Activated naive CD4-positive, alpha-beta T cell treated with anti-CD3 and anti-CD28 coated beads, Interleukin-2, amount 50 U/mL, for 24 hours (primary cell): Measurements from ENCODE around the gene PRELID2.
"Not testable (repeated sequence)": the region's sequence is repeated elsewhere in the genome, so short reads cannot be mapped to it uniquely, and the experiment has no call there.

Experiments
- H3K27ac Mint-ChIP-seq: one replicate; pipeline ENCODE4 v1.8.0; 2021; ENCODE audit warnings: mild to moderate bottlenecking, mixed read lengths
- H3K27me3 Mint-ChIP-seq: one replicate; pipeline ENCODE4 v1.8.0; 2021; ENCODE audit warnings: mixed read lengths
- H3K36me3 Mint-ChIP-seq: one replicate; pipeline ENCODE4 v1.8.0; 2021; ENCODE audit warnings: mixed read lengths
- H3K4me1 Mint-ChIP-seq: one replicate; pipeline ENCODE4 v1.8.0; 2021; ENCODE audit warnings: mixed read lengths
- H3K4me3 Mint-ChIP-seq: one replicate; pipeline ENCODE4 v1.8.0; 2021; ENCODE audit warnings: mild to moderate bottlenecking, mixed read lengths
- H3K9me3 Mint-ChIP-seq: one replicate; pipeline ENCODE4 v1.8.0; 2021; ENCODE audit warnings: mixed read lengths

The PRELID2 gene

GRCh38 chr5:145852990-145853389, 17.8 kb upstream of the PRELID2 start:
- Mint-ChIP-seq H3K36me3 (no peaks in the 10 kb centered on the region), H3K27me3 (peaks cover 10% of the 10 kb centered on the region), H3K27ac (no peak overlapping the region), H3K4me1 (no peaks in the 10 kb centered on the region), H3K9me3 (no peaks in the 10 kb centered on the region), H3K4me3 (no peak overlapping the region)

DNA sequence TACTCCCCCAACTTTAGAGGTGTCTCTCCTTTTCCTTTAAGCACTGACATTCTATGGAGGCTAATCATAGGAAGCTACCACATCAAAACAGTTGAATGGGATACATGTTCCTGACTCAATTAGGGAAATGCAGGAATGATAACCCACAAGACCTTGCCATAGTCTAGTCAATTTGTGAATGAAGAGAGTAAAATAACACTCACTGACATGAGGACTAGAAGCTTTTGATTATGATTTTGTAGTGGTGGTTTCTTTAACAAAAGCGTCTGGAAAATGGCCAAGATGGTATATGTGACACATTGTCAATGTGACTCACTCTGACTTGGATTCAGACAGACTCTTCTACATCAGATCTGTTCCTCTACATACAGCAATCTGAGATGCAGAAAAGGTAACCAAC, 13.7 kb upstream of the PRELID2 start:
- no peaks in the 10 kb centered on the region for H3K36me3 Mint-ChIP-seq
- no peak overlapping the region for H3K4me3 Mint-ChIP-seq

DNA sequence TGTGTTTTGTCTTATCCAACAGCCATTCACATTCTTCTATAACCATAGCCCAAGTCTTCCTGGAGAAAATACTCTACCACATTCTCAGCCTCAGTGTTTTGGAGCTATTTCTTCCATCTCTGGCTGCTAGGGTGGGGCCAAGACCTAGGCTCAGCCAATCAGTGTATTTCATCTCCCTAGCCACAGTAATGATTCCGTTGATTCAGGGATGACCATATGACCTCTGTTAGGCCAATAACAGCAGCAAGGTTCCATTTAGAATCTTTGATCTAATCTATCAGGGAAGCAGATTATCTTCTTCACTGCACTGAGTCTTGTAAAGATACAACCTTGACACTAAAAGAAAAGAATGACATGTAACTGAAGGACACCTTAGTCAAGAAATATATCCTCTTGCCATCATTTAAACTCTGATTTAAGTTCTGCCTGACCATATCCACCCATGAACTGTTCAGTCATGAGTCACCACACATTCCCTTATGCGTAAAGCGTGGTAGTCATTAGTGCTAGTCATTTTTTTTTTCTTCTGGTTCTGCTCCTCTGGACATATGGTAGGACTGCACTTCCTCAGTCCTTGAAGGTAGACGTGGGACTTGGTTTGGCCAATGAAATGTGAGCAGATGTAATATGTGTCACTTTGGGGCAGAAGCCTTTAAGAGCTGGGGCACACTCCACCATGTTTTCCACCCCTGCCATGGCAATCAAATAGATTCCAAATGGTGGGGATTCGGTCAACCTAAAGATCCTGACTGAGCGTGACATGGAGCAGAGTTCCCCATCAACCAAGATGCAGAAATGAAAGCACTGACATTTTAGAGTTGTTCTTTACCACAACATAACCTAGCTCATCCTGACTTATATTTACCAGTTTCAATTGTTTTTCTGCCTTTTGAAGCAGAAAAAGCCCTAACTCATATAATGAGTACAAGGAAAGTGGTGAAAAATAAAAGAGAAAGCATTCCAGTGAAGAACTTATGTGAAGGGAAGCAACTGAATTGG, 12.7 kb upstream of the PRELID2 start:
- H3K9me3 Mint-ChIP-seq = no peaks in the 10 kb centered on the region
- no peaks in the 10 kb centered on the region for H3K36me3 Mint-ChIP-seq
- H3K4me3 Mint-ChIP-seq = no peak overlapping the region
- no peaks in the 10 kb centered on the region for H3K4me1 Mint-ChIP-seq
- H3K27me3 Mint-ChIP-seq = no peaks in the 10 kb centered on the region
- no peak overlapping the region for H3K27ac Mint-ChIP-seq

More for the DNA sequence above, 13.7 kb upstream of the PRELID2 start:
- Mint-ChIP-seq H3K9me3 (no peaks in the 10 kb centered on the region), H3K4me1 (no peaks in the 10 kb centered on the region), H3K27me3 (no peaks in the 10 kb centered on the region), H3K27ac (no peak overlapping the region)

- Mint-ChIP-seq H3K9me3 (no peaks in the 10 kb centered on the region), H3K4me3 (no peak overlapping the region), H3K27me3 (no peaks in the 10 kb centered on the region), H3K27ac (no peak overlapping the region), H3K36me3 (no peaks in the 10 kb centered on the region), H3K4me1 (no peaks in the 10 kb centered on the region)
Measured at GRCh38 chr5:145846081-145846480, 10.9 kb upstream of the PRELID2 start.

GRCh38 chr5:145841299-145841698, 6.2 kb upstream of the PRELID2 start:
- H3K4me3 Mint-ChIP-seq = no peak overlapping the region
- no peaks in the 10 kb centered on the region for H3K36me3 Mint-ChIP-seq
- no peaks in the 10 kb centered on the region for H3K4me1 Mint-ChIP-seq
- no peaks in the 10 kb centered on the region for H3K9me3 Mint-ChIP-seq
- peaks cover 10% of the 10 kb centered on the region for H3K27me3 Mint-ChIP-seq
- H3K27ac Mint-ChIP-seq = no peak overlapping the region

DNA sequence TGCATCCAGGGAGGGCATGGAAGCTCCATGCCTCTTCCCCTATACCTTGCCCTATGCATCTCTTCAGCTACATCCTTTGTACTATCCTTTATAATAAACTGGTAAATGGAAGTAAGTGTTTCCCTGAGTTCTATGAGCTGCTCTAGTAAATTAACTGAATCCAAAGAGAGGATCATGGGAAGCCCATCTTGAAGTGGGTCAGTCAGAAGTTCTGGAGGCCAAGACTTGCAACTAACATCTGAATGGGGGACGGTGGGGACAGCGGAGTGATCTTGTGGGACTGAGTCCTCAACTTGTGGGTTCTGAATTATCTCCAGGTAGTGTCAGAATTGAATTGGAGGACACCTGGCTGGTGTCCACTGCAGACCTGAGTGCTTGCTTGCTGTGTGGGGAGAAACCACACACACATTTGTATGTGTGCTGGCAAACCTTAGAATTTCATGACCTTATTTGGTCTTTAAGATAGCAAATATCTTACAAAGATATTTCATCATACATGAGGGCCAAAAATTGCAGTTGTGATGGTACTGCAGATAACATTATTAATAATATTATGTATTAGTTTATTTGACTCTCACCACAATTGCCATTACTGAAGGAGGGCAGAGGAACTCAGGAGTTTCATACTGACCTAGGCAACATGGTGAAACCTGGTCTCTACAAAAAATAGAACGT, 5.5 kb upstream of the PRELID2 start:
- Mint-ChIP-seq H3K27ac (no peak overlapping the region), H3K4me3 (no peak overlapping the region), H3K36me3 (no peaks in the 10 kb centered on the region), H3K27me3 (peaks cover 13% of the 10 kb centered on the region), H3K9me3 (no peaks in the 10 kb centered on the region), H3K4me1 (no peaks in the 10 kb centered on the region)

- H3K4me1 Mint-ChIP-seq = no peaks in the 10 kb centered on the region
- H3K36me3 Mint-ChIP-seq = no peaks in the 10 kb centered on the region
- H3K27me3 Mint-ChIP-seq = peaks cover 23% of the 10 kb centered on the region
- no peak overlapping the region for H3K27ac Mint-ChIP-seq
- no peak overlapping the region for H3K4me3 Mint-ChIP-seq
- H3K9me3 Mint-ChIP-seq = no peaks in the 10 kb centered on the region
Measured at GRCh38 chr5:145838276-145838675, 3.1 kb upstream of the PRELID2 start.

- H3K4me1 Mint-ChIP-seq, H3K36me3 Mint-ChIP-seq, H3K27ac Mint-ChIP-seq, H3K9me3 Mint-ChIP-seq, H3K4me3 Mint-ChIP-seq: not testable (repeated sequence)
- H3K27me3 Mint-ChIP-seq = peaks cover 28% of the 10 kb centered on the region
Measured at GRCh38 chr5:145836241-145836640, 1.1 kb upstream of the PRELID2 start.

DNA sequence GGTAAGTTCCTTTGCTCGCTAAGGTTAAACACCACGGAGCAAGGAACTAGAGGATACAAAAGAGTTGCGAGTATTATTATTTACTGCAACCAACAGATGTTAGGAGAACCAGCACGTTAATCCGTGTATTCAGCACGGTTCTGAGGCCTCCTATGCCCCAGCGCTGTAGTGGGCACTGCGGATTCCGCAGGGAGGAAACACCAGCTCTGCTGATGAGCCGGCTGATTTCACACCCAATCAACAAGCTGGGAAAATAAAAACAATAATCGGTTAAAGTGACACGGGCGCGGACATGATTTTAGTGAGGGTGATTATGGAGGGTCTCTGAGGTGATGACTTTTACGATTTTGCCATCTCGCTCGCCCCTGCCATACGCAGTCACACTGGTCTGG, 702 bp upstream of the PRELID2 start:
- no peaks in the 10 kb centered on the region for H3K9me3 Mint-ChIP-seq
- H3K27ac Mint-ChIP-seq = no peak overlapping the region
- H3K27me3 Mint-ChIP-seq = peaks cover 28% of the 10 kb centered on the region
- peak overlapping the region; percentile 8 for H3K4me3 Mint-ChIP-seq
- no peaks in the 10 kb centered on the region for H3K36me3 Mint-ChIP-seq
- no peaks in the 10 kb centered on the region for H3K4me1 Mint-ChIP-seq

DNA sequence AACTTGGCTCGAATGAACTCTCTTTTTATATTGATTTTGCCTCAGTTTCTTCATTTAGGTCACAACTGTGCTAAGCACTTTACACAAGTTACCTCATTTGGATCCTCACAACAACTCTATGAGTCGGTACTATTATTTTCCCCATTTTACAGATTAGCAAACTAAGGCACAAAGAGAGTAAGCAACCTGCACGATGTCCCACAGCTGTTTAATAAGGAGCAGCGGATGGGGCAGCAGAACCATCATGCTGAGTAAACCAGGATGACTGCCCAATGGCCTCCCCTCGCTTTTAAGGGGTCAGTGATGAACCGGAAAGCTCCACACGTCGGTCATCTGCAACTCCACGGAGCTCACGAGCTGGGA, 607 bp downstream of the PRELID2 start:
- no peak overlapping the region for H3K27ac Mint-ChIP-seq
- H3K36me3 Mint-ChIP-seq = no peaks in the 10 kb centered on the region
- H3K9me3 Mint-ChIP-seq = no peaks in the 10 kb centered on the region
- no peaks in the 10 kb centered on the region for H3K4me1 Mint-ChIP-seq
- H3K27me3 Mint-ChIP-seq = peaks cover 28% of the 10 kb centered on the region
- peak overlapping the region; percentile 20 for H3K4me3 Mint-ChIP-seq

DNA sequence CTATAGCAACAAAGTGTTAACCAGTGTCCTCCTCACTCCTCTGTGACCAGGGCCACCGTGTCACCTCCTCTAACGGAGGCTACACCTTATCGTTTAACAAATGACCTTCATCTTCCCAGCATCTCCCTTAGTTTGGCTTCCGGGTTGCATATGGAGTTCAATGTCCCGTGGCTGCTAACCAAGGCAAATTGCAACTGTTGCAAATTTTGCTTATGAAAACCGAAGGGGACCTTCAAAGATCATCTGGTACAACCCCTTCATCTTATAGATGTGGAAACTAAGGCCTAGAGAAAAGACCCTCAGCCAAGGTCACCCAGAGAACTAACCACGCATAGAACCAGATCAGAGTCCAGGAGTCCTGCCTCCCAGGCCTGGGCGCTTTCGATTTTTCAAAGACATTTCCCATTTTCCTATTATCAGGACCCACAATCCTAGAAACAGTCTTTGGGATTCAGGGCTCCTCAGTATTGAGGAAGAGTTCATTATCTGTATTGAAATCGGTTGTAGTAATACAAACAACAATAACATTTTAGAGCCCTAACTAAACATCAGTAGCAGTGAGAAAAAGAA, 1.4 kb downstream of the PRELID2 start:
- H3K9me3 Mint-ChIP-seq = no peaks in the 10 kb centered on the region
- H3K4me1 Mint-ChIP-seq = no peaks in the 10 kb centered on the region
- peak overlapping the region; percentile 23 for H3K4me3 Mint-ChIP-seq
- H3K36me3 Mint-ChIP-seq = no peaks in the 10 kb centered on the region
- H3K27me3 Mint-ChIP-seq = peaks cover 26% of the 10 kb centered on the region
- H3K27ac Mint-ChIP-seq = no peak overlapping the region

DNA sequence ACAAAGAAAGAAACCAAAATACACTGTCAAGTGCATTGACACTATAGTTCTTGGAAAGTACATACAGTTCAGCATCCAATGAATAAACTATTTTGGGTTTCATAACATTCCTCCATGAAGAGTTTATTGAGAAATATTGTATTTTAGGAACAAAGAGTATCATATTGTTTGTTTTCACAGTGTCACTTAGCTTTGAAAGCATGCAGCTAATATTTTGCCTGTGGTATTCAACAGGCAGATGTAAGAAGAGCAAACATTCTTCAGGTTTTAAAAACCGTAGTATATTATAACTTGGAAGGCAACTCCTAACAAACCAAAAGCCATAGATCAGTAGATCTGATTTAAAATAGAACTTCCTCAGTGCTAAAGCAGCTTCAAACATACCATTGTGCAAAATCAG, 4.5 kb downstream of the PRELID2 start:
- Mint-ChIP-seq H3K4me3 (no peak overlapping the region), H3K27me3 (peaks cover 14% of the 10 kb centered on the region), H3K4me1 (no peaks in the 10 kb centered on the region), H3K27ac (no peak overlapping the region), H3K36me3 (no peaks in the 10 kb centered on the region), H3K9me3 (no peaks in the 10 kb centered on the region)

GRCh38 chr5:145829708-145830361, 5.3 kb downstream of the PRELID2 start:
- Mint-ChIP-seq H3K27me3 (peaks cover 13% of the 10 kb centered on the region), H3K9me3 (no peaks in the 10 kb centered on the region), H3K27ac (no peak overlapping the region), H3K4me1 (no peaks in the 10 kb centered on the region), H3K36me3 (no peaks in the 10 kb centered on the region), H3K4me3 (no peak overlapping the region)

DNA sequence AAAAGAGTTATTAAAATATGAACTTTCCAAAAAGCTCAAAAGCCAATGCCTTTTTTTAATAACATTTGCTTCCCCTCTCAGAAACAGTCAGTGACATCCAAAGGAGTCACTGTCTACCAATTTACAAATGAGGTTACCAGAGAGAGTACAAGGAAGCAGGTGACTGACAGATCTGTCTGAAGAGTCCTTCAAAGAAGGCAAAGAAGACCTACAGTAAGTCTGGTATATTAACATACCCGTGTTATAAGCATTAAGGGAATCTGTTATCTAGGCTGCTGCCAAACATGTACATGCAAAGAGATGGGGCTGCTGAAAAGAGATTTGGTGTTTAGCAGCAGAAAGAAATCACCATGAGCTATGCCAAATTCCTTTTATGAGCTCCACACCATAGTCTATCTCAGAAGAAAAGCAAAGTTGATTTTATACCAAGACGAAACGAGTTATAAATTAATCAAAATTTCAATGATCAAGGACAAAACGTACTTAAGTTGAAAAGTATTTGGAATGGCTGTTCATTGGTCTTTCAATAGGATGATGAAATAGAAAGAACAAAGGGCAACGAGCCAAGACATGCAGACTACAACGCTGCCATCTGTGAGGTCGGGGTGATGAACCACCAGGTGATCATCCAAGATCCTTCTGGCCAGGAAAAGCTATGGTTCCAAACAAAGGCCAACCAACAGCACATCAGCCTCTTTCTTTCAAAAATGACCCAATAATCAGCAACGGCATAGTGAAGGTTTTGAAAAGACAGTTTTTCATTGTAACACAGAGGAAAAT, 8.1 kb downstream of the PRELID2 start:
- Mint-ChIP-seq H3K4me1 (no peaks in the 10 kb centered on the region), H3K9me3 (no peaks in the 10 kb centered on the region), H3K4me3 (no peak overlapping the region), H3K36me3 (no peaks in the 10 kb centered on the region), H3K27me3 (no peaks in the 10 kb centered on the region), H3K27ac (no peak overlapping the region)

- H3K27me3 Mint-ChIP-seq = no peaks in the 10 kb centered on the region
- H3K4me1 Mint-ChIP-seq = no peaks in the 10 kb centered on the region
- no peaks in the 10 kb centered on the region for H3K36me3 Mint-ChIP-seq
- no peak overlapping the region for H3K4me3 Mint-ChIP-seq
- H3K9me3 Mint-ChIP-seq = no peaks in the 10 kb centered on the region
- H3K27ac Mint-ChIP-seq = no peak overlapping the region
Measured at GRCh38 chr5:145825751-145826180, 9.4 kb downstream of the PRELID2 start.
